IPS-NIHi7 (cell line): ENCODE results near the gene MYEOV.

Experiments
- DNase-seq: peaks from one replicate; pipeline ENCODE4 v3.0.0; 2012; ENCODE audit warnings: mixed read lengths; ENCODE audit errors: extremely low spot score

MYEOV gene

DNA sequence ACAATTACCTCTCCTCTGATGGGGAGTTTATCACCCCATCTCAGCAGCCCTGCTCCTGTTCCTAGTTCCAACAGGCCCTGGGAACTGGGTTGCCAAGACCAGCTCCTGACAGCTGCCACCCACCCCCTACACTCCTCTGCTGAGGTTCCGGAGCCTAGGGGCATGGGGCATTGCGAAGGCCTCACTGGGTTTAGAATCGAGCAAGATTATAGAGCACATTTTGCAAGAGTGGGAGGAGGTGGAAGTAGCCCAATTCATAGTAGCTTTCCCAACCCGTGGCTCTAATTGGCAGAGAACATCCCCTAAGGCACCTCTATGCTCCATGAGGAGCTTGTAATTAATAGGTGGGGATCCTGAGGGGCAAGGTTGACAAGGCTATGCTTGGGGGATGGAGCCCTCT, 23.0 kb downstream of the MYEOV start:
- DNase-seq = no peak

GRCh38 chr11:69317401-69318092, 23.6 kb downstream of the MYEOV start:
- DNase-seq = no peak

DNA sequence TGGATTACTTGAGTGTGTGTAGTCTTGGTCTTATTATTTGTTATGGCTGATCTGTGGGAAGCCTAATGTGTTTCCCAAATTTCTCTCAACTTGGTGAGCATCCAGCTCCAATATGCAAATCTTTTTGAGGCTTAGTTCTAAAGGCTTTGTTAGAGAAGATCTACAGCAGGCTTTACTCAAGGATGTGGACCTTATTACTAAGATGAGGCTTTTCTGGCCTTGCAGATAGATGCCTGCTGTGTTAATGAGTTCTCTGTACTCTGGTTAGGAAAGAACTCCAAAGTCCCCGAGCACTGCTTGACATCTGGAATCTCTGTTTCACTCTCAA, 24.1 kb downstream of the MYEOV start:
- DNase-seq = no peak

GRCh38 chr11:69319255-69320106, 25.5 kb downstream of the MYEOV start:
- no peak for DNase-seq

DNA sequence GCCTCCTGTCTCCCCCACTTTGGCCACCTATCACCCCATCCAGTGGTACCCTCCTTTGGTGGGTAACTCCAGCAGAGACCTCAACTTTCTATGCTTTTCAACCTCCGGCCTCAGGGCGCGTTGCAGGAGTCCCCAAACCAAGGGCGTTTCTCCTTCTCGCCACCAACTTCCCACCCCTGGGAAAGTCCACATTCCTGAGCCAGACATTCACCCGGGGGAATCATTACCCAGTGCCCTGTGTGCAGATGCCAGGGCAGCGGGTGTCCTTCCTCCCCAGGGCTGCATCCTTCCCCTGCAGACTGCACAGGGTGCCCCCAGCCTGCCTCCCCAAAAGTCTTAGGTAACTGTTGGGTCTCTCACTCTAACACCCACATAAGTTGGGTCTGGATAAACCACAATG, 26.4 kb downstream of the MYEOV start:
- no peak for DNase-seq

GRCh38 chr11:69320756-69321741, 27.1 kb downstream of the MYEOV start:
- no peak for DNase-seq

- DNase-seq = no peak
Measured at GRCh38 chr11:69321877-69322361, 28.0 kb downstream of the MYEOV start.

DNA sequence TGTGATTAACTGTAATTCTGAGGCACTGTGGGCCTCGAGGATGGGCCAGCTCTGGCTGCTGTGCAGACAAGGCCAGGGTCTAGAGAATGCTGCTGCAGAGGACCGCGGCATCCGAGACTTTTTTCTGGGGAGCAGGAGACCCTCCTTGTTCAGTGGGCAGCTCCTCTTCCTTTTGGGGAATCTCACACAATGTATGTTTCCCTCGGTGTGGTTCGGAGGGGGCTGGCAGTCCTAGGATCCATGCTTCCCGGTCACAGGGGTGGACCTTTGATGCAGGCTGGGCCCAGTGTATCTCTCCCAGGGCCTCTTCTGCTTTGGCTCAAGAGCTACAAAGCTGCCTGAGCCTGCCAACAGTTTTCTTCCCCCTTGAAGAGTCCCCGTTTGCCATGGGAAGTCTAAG, 31.5 kb downstream of the MYEOV start:
- DNase-seq = no peak

GRCh38 chr11:69326622-69327219, 32.8 kb downstream of the MYEOV start:
- DNase-seq = no peak

DNA sequence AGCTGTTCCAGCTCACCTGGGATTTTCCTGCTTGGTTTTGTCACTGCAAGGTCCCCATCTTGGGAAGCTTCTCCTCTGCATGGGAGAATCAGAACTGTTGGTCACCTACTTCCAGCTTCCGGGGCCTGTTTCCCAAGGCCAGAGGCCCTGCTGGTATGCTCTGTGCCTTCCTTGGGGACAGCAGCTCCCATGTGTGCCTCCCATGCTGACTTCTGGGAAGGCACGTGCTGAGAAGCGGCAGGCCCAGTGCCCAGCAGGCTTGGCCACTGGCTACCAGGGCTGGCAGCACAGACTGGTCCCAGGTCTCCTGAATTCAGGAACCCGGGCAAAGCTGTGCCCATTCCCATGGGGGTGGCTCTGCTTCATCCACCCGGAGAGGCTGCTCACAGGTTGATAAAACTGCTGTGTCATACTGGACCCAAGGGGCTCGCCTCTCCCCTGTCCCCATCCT, 33.8 kb downstream of the MYEOV start:
- DNase-seq = no peak

DNA sequence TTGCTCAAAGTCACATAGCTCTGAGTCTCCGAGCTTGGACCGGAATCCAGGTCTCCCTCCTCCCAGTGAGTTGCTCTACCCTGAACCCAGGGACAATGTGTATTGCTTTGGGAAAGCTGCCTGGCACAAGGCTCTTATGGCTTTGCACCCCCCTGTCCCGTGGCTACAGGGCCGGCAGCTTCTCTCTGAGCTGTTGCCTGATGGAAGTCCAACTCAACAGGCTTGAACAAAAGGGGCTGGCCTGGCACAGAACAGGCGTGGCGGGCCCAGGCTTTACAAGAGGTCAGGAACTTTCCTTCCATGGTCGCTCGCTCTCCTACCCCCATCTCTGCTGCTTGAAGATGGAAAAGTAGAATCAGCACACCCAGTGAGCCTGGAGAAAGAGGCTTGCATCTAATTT, 34.3 kb downstream of the MYEOV start:
- no peak for DNase-seq

DNA sequence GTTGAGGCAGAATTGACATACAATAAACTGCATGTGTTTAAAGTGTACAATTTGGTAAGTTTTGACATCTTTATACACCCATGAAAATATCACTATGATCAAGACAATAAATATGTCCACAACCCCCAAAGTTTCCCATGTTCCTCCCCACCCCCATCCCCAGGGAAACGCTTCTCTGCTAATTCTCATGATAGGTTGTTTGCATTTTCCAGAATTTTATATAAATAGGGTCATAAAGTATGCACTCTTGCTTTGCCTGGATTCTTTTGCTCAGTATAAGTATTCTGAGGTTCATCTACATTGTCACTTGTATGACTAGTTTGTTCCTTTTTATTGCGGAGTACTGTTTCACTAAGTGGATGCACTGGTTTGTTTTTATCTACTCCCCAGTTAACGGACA, 35.6 kb downstream of the MYEOV start:
- DNase-seq = no peak

DNA sequence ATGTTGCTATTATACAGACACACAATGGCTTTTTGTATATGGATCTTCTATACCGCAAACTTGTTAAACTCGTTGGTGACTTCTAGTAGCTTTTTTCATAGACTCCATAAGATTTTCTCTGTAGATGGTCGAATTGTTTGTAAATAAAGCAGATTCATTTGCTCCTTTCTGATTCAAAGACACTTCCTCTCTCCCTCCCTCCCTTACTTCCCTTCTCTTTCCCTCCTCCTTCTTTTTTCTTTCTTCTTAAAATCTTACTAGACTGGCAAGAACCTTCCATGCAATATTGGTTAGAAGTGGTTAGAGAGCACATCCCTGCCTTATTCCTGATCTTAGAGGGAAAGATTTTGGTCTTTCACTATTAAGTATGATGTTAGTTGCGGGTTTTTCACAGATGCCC, 36.4 kb downstream of the MYEOV start:
- no peak for DNase-seq

GRCh38 chr11:69333149-69333710, 39.3 kb downstream of the MYEOV start:
- no peak for DNase-seq

- no peak for DNase-seq
Measured at GRCh38 chr11:69333879-69334278, 39.9 kb downstream of the MYEOV start.

- DNase-seq = no peak
Measured at GRCh38 chr11:69335007-69335780, 41.2 kb downstream of the MYEOV start.

DNA sequence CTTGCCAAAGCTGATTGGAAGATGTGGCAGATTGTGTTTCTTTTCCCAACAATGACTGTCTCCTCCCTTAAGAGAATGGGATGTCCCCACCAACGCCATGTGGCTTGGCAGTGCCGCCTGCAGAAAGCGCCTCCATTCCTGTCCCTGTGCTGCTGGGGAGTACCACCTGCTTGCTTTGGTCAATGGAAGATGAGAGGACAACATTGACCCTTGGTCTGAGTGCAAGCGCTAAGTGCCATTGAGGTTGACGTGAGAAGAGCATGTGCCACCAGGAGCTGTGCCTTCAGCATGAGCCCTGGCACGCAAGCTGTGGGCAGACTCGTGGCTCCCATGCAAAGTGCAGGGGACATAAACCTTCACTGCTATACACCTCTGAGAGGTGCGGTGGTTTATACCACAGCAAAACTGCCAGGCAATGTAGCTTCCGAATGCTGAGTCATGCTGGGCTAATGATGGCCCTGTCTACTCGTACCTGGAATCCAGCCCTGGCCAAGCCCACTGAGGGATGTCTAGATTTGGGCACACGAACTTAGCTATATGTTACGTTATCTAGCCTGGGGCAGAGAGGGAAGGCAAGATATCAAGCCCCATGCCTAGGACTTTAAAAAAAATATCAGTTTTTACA, 41.9 kb downstream of the MYEOV start:
- DNase-seq = no peak

- no peak for DNase-seq
Measured at GRCh38 chr11:69337211-69337721, 43.3 kb downstream of the MYEOV start.

DNA sequence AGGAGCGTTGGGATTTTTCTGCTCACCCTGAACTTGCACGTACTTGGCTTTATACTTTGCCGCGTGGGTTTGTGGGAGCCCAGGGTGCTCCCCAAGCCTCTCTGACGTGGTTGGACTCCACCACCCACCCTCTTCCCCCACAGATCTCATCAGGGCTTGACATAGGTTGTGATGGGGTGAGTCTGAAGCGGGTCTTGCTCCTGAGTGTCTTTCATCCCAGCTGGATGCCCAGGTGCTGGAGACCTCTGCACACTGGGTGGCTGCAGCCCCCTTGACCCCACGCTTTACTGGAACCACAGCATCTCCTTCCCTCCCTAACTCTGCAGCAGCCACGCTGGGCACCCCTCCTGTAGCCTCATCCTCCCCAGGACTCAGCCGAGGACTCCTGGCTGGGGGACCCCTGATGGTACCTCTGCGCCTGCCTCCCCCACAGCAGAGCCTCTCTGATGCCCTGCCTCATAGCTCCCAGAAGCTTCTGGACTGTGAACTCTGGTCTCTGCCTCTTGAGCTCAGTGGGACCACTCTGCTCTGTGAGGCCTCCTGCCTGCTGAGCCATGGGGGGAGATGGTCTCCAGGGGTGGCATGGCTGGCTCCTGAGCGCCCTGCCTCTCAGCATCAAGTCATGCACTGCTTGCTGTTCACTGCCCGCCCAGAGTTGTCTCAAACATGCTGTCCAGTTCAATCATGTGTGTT, 45.2 kb downstream of the MYEOV start:
- no peak for DNase-seq
